HG02870 (cell line): ENCODE measurements around the gene RDH13.
"Not testable (repeated sequence)": the region's sequence is repeated elsewhere in the genome, so short reads cannot be mapped to it uniquely, and the experiment has no call there.

Experiments
- ATAC-seq: cut with Tn5 transposase; IDR thresholded peaks from one replicate; pipeline ENCODE4 v1.9.1; 2021; ENCODE audit warnings: mild to moderate bottlenecking, moderate library complexity; ENCODE audit not compliant: unreplicated experiment

RDH13 gene

DNA sequence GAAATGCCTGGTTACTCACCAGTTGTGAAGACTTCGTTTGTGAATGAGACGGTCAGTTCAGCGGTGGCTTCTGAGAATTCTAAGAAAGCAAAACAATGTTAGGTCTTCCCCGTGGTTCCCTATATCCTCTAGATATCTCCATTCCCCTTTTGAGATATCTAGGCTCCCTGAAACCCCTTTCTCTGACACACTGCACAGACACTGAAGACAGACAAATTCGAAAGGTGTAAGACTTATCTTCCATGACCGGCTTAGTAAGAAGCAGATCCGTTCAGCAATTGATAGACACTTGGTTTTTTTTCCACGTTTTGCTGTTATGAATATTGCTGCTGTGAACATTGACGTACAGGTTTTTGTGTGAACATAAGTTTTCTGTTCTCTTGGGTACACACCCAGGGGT, 44.3 kb downstream of the RDH13 start:
- ATAC-seq: no peak

- ATAC-seq: no peak
These were observed 44.7 kb downstream of the RDH13 start for GRCh38 chr19:55018216-55018615.

GRCh38 chr19:55016017-55016416, 46.9 kb downstream of the RDH13 start:
- no peak for ATAC-seq

- ATAC-seq: no peak
These were observed 47.8 kb downstream of the RDH13 start for GRCh38 chr19:55015126-55015525.

DNA sequence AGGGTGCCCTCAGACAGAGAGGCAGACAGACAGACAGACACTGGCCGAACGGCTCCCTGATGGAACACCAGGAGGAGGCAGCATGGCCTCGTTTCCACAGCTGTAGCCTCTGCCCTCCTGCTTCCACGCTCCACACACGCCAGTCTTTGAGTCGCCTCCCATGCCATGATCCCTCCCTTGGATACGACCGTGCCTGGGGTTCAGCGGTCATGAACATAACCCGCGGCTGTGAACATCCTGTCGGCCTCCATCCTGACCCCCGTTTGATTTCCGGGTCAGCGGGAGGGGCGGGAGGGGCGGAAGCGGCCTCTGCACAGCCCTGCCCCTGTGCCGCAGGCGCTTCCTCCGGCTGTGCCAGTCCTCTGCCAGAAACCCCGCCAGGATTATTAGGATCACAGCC, 48.2 kb downstream of the RDH13 start:
- ATAC-seq: no peak

DNA sequence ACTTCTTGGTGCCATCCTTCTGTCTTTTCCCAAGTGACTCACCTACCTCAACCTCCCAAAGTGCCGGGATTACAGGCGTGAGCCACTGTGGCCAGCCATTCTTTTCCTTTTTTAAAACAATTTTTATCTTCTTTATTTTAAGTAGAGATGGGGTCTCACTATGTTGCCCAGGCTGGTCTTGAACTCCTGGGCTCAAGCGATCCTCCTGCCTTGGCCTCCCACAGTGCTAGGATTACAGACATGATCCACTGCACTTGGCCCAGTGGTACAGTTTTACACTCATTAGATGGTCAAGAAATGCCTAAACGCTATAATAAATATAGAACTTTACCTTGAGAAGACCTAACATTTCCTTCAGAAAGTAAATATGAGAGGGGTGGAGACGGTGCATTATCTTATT, 49.4 kb downstream of the RDH13 start:
- no peak for ATAC-seq

GRCh38 chr19:55012306-55012705, 50.6 kb downstream of the RDH13 start:
- no peak for ATAC-seq

DNA sequence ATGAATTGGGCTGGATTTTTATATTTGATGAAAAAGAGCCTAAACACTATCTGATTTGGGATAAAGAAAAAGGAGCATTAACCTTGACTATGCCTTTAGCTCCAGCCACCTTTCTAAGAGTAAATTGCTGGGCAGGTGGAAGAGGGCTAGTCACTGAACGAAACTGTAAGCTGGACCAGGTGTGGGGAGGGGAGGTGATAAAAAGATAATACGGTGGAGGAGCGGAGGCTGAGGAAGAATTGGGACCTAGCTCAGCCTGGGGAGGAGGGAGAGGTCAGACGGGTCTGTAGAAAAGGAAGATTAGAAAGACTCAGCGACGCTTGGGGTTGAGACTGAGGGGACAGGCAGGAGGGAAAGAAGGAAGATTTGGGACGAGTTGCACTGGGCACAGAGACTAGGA, 52.4 kb downstream of the RDH13 start:
- not testable (repeated sequence) for ATAC-seq

DNA sequence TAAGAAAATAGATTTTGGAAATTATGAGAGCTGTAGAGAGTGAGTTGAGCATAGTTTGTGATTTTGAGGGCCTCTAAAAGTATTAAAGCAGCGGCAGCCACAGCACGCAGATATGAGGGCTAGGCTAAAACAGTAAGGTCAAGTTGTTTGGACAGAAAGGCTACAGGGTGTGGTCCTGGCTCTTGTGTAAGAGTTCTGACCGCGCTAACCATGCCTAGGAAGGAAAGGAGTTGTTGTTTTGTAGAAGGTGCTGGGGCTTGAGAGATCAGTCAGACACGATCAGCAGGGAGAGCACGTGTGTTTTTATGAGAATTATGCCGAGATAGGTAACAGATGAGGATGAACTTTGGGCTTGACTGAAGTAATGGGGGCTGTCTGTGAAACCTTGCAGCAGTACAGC, 54.2 kb downstream of the RDH13 start:
- ATAC-seq: not testable (repeated sequence)

DNA sequence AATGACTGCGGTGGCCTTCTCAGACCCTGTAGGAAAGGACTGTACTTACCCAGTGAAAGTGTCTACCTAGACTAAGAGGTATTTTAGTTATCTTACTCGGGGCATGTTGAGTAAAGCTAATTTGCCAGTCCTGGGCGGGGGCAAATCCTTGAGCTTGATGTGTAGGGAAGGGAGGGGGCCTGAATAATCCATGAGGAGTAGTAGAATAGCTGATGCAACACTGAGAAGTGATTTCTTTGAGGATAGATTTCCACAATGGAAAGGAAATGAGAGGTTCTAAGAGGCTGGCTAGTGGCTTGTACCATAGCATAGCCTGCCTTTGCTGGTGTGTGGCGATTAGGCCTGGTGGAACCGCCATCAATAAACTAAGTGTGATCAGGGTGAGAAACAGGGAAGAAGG, 54.8 kb downstream of the RDH13 start:
- ATAC-seq: not testable (repeated sequence)

DNA sequence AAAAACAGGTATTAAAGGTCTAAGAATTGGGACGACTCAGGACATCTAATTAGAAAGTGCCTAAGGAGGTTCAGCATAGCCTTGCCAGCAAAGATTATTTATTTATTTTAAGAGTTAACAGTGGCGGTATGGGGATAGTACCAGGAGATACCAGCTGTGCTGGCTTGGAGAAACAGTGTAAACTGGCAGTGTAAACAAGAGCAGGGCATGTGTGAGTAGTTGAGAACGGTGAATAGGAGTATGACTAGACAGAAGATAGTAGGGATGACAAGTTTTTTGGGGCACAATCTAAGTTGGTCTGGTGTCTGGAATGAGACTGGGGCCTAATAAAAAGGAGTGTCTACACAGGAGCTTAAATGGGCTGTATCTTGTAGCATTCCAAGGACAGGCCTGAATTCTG, 55.4 kb downstream of the RDH13 start:
- ATAC-seq: not testable (repeated sequence)

DNA sequence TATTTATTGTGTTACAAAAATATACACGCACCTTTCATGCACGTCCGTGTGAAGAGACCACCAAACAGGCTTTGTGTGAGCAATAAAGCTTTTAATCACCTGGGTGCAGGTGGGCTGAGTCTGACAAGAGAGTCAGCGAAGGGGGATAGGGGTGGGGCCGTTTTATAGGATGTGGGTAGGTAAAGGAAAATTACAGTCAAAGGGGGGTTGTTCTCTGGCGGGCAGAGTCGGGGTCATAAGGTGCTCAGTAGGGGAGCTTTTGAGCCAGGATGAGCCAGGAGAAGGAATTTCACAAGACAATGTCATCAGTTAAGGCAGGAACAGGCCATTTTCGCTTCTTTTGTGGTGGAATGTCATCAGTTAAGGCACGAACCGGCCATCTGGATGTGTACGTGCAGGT, 56.2 kb downstream of the RDH13 start:
- not testable (repeated sequence) for ATAC-seq

GRCh38 chr19:55005684-55006488, 57.1 kb downstream of the RDH13 start:
- no peak for ATAC-seq

DNA sequence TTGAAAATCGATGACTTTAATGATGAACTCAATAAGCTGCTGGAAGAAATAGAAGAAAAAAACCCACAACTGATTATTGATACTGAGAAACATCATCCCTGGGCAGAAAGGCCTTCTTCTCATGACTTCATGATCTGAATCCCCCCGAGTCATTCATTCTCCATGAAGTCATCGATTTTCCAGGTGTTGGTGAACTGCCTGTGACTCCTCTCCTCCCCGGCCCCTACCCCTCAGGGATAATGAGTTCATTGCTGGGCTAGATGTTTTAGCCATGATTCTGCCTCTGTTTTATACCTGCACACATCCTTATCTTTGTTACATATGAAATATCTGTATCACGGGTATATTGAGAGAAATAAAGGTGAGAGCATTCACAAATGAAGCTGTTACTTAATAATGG, 62.2 kb downstream of the RDH13 start:
- no peak for ATAC-seq

DNA sequence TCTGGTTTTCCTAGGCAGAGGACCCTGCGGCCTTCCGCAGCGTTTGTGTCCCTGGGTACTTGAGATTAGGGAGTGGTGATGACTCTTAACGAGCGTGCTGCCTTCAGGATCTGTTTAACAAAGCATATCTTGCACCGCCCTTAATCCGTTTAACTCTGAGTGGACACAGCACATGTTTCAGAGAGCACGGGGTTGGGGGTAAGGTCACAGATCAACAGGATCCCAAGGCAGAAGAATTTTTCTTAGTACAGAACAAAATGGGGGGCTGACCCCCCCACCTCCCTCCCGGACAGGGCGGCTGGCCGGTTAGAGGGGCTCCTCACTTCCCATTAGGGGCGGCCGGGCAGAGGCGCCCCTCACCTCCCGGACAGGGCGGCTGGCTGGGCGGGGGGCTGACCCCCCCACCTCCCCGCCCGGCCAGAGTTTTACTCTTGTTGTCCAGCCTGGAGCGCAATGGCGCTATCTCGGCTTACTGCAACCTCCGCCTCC, 64.2 kb downstream of the RDH13 start:
- ATAC-seq: not testable (repeated sequence)

- no peak for ATAC-seq
These were observed 67.4 kb downstream of the RDH13 start for GRCh38 chr19:54995561-54995960.
